GM19463 (cell line): ENCODE measurements around the gene LIG3.
"Not testable (repeated sequence)": the region's sequence is repeated elsewhere in the genome, so short reads cannot be mapped to it uniquely, and the experiment has no call there.

ENCODE experiments used
- ATAC-seq: cut with Tn5 transposase; IDR thresholded peaks from one replicate; pipeline ENCODE4 v1.9.1; 2021; ENCODE audit warnings: mild to moderate bottlenecking, moderate library complexity; ENCODE audit not compliant: unreplicated experiment

LIG3 gene

GRCh38 chr17:35030780-35031179 is 50.5 kb downstream of the LIG3 start:
- ATAC-seq, result no peak

- no peak for ATAC-seq
Measured at GRCh38 chr17:35038453-35038852, 58.1 kb downstream of the LIG3 start.

GRCh38 chr17:35041390-35041789 is 61.1 kb downstream of the LIG3 start:
- ATAC-seq, result peak; percentile 91

GRCh38 chr17:35044181-35044580 is 63.9 kb downstream of the LIG3 start:
- no peak for ATAC-seq

- not testable (repeated sequence) for ATAC-seq
Measured at GRCh38 chr17:35045458-35045979, 65.2 kb downstream of the LIG3 start.

GRCh38 chr17:35046245-35046644 is 65.9 kb downstream of the LIG3 start:
- no peak for ATAC-seq

- peak; percentile 73 for ATAC-seq
Measured at GRCh38 chr17:35046740-35047283, 66.5 kb downstream of the LIG3 start.

GRCh38 chr17:35048685-35049379 is 68.5 kb downstream of the LIG3 start:
- ATAC-seq, result no peak

- ATAC-seq, result no peak
Measured at GRCh38 chr17:35050170-35050569, 69.9 kb downstream of the LIG3 start.

GRCh38 chr17:35051183-35051578 is 70.9 kb downstream of the LIG3 start:
- peak; percentile 49 for ATAC-seq

- ATAC-seq, result no peak
Measured at GRCh38 chr17:35051579-35052240, 71.4 kb downstream of the LIG3 start.

GRCh38 chr17:35052241-35052610 is 71.9 kb downstream of the LIG3 start:
- no peak for ATAC-seq

- ATAC-seq, result no peak
Measured at GRCh38 chr17:35052780-35053179, 72.5 kb downstream of the LIG3 start.

- no peak for ATAC-seq
Measured at GRCh38 chr17:35053204-35053603, 72.9 kb downstream of the LIG3 start.

GRCh38 chr17:35056013-35056412 is 75.7 kb downstream of the LIG3 start:
- no peak for ATAC-seq

- ATAC-seq, result no peak
Measured at GRCh38 chr17:35057332-35057915, 77.1 kb downstream of the LIG3 start.
